GM18502 (cell line): ENCODE measurements around the gene SELENOI.
"Not testable (repeated sequence)": the region's sequence is repeated elsewhere in the genome, so short reads cannot be mapped to it uniquely, and the experiment has no call there.

Experiments used
- ATAC-seq: cut with Tn5 transposase; IDR thresholded peaks from one replicate; pipeline ENCODE4 v1.9.1; 2021; ENCODE audit warnings: mild to moderate bottlenecking; ENCODE audit not compliant: unreplicated experiment, poor library complexity

The SELENOI gene

GRCh38 chr2:26345545-26346453 is at the start of gene SELENOI:
Gene SELENOI (plus strand): TSS chr2:26346143. CDS start chr2:26346233, 90 bp downstream.
- ATAC-seq: peak; percentile 97

DNA sequence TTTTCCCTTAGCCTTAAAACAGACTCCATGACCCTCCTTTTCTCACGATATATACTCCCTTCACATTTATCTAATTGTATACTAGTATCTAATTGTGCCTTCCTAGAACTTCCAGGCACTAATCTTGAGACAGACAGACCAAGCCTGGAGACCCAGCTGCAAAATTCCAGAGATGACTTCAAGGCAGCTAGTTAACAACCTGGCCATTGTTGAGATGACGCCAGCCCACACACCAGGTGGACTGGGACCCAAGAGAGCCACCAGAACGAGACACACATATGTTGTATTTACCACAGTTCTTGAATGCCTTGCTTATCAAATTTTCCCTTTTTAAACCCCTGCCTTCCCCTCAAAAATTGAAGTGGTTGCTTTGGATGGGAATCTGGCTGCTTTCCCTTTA is 48.9 kb upstream of the SELENOI start:
- no peak for ATAC-seq

GRCh38 chr2:26298286-26298637 is 47.7 kb upstream of the SELENOI start:
- ATAC-seq: no peak

- ATAC-seq: no peak
Observed at GRCh38 chr2:26298638-26299393, 47.1 kb upstream of the SELENOI start.

GRCh38 chr2:26299471-26300101 is 46.4 kb upstream of the SELENOI start:
- ATAC-seq: no peak

DNA sequence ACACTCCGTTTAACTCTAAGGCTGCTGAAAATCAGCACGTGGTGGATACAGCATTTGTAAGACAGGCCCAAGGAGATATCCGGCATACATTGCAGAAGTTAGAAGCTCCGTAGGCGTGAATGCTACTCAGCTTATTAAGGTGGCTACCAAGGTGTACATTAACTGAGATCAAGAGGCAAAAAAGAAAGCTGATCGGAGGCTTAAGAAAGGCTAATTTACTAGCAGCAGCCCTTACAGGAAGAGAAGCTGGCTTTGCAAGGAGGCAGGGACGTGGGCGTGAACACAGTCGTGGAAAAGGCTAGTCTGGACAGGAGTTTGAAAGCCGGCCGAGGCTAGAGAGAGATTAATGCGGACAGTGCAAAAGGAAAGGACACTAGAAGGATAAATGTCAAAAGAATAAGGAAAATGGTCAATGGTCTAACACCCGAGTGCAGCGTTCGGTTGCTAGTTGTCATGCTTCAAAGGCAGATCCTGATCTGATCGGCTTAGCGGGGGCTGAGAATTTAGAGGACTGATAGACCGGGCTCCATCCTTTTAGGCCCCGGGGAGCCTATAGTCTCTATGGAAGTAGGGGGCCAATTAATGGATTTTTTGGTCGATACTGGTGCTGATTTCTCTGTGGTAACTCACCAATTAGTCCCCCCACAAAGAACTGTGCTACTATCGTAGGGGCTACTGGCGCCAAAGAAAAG is 45.6 kb upstream of the SELENOI start:
- ATAC-seq: no peak

DNA sequence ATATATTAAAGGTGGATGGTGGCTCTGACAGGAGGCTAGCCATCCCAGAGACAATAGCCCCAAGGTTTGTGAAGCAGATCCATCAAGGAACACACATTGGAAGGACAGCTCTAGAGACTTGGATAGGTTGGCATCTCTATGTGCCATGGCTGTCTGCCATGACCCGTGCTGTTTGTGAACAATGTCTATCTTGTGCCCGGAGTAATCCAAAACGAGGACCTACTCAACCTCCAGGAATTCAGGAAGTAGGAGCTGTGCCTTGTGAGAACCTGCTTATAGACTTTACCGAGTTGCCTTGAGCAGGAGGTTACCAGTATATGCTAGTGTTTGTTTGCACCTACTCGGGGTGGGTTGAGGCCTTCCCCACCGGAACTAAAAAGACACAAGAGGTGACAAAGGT is 43.1 kb upstream of the SELENOI start:
- no peak for ATAC-seq

GRCh38 chr2:26305094-26305493 is 40.8 kb upstream of the SELENOI start:
- ATAC-seq: not testable (repeated sequence)

- ATAC-seq: no peak
Observed at GRCh38 chr2:26305540-26305939, 40.4 kb upstream of the SELENOI start.

GRCh38 chr2:26309921-26310320 is 36.0 kb upstream of the SELENOI start:
- no peak for ATAC-seq

- ATAC-seq: no peak
Observed at GRCh38 chr2:26312471-26312870, 33.5 kb upstream of the SELENOI start.

DNA sequence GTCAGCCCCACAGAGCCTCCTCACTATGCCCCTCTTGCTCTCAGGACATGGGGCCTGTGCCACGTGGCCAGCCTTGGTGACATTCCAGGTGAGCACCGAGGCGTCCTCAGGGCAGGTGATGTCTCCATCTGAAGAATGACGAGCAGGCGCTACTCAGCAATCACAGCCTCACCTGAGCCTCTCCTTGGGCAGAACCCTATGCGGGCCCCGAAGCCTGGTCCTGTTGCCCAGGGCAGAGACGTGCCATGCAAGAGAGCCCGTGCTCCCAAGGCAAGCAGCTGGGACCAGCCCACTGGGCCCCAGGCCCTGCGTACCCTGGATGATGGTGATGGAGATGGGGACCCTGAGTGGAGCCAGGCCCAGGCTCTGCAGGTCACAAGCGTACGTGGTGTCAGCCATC is 32.5 kb upstream of the SELENOI start:
- no peak for ATAC-seq

DNA sequence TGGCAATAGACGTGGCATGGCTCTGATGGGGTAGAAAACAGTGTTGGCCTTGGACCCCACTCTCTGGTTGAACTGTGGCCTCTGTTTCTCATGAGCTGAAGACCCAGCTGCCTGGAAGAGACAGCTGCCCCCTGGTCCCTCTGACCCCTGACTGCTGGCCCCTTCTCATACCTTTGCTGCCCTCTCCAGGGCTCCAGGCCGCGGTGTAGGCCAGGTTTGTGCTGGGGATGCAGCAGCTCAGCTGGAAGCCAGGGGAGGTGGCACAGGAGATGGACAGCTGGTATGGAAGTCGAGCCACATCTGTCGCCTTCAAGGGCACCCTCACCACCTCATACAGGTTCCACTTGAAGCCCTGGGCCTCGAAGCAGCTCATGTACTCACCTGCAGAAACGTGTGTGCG is 31.7 kb upstream of the SELENOI start:
- no peak for ATAC-seq

DNA sequence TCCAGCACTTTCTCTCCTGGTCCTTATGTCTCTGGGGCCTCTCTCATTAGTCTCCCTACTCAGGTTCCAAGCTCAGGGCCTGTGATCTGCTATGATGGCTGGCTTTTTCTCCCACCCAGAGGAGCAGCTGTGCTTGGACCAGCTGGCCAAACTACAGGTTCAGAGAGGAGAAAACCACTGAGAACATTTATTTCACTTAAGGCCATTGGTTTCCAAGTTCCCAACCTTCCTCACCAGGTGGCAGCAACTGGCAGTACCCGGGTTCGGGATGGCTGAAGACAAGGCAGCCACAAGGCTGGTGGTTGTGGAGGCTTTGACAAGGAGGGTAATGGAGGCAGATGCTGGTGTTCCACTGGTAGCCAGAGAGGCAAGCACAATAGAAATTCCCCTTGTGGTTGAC is 29.9 kb upstream of the SELENOI start:
- no peak for ATAC-seq

DNA sequence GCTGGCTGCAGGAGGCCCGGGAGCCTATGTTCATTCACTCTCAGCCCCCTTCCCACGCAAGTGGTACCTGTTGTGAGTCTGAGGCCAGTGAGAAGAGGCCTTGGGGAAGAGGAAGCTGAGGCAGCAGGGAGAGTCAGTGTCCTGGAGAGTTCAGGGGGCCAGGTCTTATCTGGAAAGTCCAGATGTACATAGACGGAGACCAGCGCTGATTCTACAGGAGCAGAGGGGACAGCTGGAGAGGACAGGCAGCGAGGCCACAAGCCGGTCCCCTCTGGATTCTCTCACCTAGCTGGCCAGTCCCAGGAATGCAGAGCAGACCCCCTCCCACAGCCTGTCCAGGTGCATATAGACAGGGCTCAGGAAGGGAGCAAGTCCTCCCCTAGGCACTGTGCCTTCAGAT is 29.1 kb upstream of the SELENOI start:
- ATAC-seq: no peak

GRCh38 chr2:26317377-26318105 is 28.4 kb upstream of the SELENOI start:
- ATAC-seq: no peak

DNA sequence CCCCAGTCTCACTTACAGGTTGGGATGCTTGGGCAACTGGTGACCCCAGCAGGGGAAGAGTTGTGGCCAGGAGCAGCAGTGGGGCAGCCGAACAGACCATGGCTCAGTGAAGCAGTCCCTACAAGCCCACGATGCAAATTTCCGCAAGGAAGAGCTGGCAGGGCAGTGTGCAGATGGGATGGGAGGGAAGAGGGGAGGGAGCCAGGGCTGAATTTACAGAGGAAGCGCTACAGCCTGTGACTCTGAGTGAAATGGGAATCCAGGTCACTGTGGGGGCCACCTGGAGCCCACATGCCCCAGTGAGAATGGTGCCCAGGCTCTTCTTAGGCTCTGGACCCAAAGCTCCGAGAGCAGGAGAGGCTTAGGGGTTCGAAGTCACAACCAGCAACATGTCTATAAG is 27.0 kb upstream of the SELENOI start:
- no peak for ATAC-seq

- ATAC-seq: not testable (repeated sequence)
Observed at GRCh38 chr2:26324479-26324878, 21.5 kb upstream of the SELENOI start.

GRCh38 chr2:26324903-26325302 is 21.0 kb upstream of the SELENOI start:
- no peak for ATAC-seq

DNA sequence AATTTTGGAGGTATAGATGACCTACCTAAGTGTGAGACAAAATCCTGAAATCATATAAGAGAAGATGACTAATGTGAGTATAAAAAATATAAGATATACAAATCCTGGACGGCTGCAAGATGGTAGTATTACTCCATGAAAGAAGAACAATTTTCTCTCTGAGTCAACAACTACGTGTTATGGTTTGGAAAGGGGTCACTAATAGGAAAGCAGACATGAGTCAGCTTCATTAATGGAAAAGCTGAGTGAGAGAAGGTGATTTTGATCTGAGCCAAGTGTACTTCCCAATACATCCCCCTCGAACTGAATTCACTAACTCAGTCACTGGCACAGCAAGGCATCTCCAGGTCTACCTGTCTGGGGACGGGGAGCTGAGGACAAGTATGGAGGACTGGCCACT is 20.1 kb upstream of the SELENOI start:
- ATAC-seq: no peak
